GM12864 (cell line): ENCODE results near the gene KCNA2.

ENCODE experiments used
- DNase-seq: peaks from one replicate; pipeline ENCODE4 v3.0.0-alpha.2; 2011; ENCODE audit warnings: low read depth
- H3K4me3 ChIP-seq: 2 replicates; pipeline ENCODE4 v1.5.1; 2011; ENCODE audit warnings: mild to moderate bottlenecking, low read depth, low read length, control low read depth
- TF ChIP-seq, protein P1 (sequence below): IDR thresholded peaks from 2 replicates; pipeline ENCODE4 v1.5.1; 2011; ENCODE audit warnings: low read depth, mild to moderate bottlenecking, moderate library complexity, low read length, control low read depth, inconsistent platforms; ENCODE audit errors: missing control alignments

The KCNA2 gene

DNA sequence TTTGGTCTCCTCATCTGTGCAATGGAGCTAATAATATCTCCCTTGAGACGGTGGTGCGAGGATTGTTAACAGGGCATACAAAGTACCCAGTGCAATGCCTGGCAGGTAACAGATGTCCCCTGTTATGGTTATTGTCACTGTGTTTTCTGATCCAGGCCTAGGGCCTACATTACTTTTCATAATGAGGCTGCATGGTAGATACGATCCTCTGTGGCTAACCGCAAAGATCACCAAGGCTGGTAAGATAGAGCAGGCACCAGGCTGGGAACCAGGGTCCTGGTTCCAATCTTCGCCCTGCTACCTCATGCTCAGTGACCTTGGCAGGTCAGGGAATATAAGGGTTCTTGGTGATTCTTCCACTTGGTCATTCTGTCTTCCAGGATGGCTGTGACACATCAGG is 22.7 kb downstream of the KCNA2 start:
- no peak overlapping the region for H3K4me3 ChIP-seq
- TF ChIP-seq, protein P1, sequence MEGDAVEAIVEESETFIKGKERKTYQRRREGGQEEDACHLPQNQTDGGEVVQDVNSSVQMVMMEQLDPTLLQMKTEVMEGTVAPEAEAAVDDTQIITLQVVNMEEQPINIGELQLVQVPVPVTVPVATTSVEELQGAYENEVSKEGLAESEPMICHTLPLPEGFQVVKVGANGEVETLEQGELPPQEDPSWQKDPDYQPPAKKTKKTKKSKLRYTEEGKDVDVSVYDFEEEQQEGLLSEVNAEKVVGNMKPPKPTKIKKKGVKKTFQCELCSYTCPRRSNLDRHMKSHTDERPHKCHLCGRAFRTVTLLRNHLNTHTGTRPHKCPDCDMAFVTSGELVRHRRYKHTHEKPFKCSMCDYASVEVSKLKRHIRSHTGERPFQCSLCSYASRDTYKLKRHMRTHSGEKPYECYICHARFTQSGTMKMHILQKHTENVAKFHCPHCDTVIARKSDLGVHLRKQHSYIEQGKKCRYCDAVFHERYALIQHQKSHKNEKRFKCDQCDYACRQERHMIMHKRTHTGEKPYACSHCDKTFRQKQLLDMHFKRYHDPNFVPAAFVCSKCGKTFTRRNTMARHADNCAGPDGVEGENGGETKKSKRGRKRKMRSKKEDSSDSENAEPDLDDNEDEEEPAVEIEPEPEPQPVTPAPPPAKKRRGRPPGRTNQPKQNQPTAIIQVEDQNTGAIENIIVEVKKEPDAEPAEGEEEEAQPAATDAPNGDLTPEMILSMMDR, result no peak
- no peak for DNase-seq

DNA sequence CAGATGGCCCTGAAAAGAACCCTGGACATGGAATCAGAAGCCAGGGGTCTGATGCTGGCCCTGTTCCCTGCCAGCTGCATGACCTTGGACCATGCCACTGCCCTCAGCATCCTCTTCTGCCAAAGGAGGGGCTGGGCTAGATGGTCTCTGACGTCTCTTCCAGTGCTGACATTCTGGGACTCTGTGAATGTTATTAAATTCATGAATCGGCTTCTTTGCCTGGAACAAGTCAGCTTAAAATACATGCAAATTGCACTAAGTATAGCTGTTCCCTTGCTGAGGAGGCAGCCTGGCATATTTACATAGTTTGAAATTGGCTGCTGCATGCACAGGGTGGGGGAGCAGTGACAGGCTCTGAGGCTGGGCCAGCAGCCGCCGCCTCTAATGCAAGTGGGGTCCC is 23.8 kb downstream of the KCNA2 start:
- DNase-seq, result no peak
- TF ChIP-seq, protein P1, result no peak
- no peak overlapping the region for H3K4me3 ChIP-seq

DNA sequence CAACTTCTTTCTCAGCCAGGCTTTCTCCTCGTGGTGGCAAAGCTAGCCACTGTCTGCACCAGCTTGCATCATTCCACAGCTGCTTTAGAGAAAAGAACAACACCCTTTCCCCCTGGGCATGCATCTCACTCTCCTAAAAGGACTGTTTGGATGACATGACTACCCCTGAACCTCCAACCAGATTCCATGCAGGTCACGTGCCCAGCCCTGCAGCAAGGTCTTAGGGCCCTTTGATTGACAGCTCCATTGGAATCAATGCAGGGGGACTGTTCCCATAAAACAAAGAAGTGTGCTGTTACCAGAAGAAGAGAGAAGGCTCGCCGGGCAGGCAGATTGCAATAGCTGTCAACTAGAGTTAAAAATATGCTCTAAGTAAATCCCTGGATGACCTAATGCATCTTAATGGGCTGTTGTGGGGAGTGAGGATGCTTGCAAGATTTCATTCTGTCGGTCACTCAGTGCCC is 24.4 kb downstream of the KCNA2 start:
- TF ChIP-seq, protein P1, result no peak
- no peak for DNase-seq
- H3K4me3 ChIP-seq, result no peak overlapping the region

DNA sequence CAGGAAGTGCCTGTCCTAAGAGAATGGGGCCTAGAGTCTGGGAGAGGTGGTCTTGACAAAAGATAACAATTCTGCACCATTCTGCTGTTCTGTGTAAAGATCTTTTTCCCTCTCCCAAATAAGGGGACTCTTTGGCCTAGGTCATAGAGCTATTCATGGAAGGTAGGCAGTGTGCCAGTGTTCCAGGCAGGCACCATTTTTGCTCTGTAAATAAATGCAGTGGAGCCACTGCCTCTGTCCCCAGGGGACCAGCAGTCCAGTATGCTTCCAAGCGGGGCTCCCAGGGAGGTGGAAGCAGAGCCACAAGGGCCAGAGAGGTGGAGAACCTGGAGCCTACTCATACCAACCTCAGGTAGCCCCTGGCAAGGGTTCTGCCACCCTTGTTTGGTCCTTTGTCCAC is 25.9 kb downstream of the KCNA2 start:
- TF ChIP-seq, protein P1, result no peak

DNA sequence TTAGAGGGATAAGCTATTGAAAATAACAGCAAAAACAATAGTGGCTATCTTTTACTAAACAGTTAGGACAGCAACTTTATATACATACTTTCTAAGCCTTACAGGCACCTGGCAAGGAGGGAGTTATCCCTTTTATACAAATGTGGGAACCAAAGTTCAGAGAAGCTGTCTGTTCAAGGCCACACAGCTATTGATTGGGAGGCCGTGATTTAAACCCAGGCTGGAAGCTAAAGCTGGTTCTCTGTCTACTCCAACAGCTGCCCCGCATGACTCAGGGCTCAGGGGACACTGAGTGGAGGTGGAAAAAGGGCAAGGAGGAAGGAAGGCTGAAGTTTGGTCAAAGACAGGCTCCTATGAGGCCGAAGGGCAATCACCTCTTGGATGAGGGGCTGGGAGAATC is 26.7 kb downstream of the KCNA2 start:
- no peak overlapping the region for H3K4me3 ChIP-seq
- TF ChIP-seq, protein P1, result no peak
- no peak for DNase-seq

More for the DNA sequence above, 25.9 kb downstream of the KCNA2 start:
- DNase-seq, result no peak
- no peak overlapping the region for H3K4me3 ChIP-seq

DNA sequence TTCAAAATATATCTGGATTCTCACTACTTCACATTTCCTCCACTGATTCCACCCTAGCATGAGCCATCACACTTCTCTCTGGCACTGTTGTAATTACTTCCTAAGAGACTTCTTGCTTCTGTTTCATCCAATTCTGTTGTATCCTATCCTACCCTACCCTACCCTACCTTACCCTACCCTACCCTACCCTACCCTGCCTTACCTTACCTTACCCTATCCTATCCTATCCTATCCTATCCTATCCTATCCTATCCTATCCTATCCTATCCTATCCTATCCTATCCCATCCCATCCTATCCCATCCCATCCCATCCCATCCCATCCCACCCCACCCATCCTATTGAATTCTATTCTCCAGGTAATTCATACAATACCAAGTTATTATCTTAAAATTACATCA is 29.7 kb downstream of the KCNA2 start:
- H3K4me3 ChIP-seq, result no peak overlapping the region
- DNase-seq, result no peak
- TF ChIP-seq, protein P1, result no peak

DNA sequence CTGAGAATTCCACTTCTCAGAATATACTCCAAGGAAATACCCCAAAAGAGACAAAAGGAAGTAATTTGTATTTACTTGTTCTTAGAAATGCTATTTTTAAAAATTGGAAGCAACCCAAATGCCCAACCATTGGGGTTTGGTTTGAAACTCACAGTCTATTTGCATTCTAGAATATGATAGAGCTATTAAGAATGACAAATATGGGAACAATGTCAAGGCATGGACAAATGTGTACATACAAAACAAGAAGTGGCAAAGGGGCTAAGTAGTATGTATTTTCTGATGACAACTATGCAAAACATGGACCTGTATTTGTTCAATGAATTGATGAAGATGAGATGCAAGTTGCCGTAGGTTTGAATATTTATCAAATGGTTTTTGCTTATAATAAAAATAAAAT is 32.8 kb downstream of the KCNA2 start:
- no peak for DNase-seq
- H3K4me3 ChIP-seq, result no peak overlapping the region
- TF ChIP-seq, protein P1, result no peak
